ENCODE data around the gene PRLH. TPM values are rescaled to one million over a fixed set of nuclear protein-coding genes. Genes with fewer than 3 reads are reported as not detected.
A peak's percentile ranks its signal among the peaks of the same experiment; 100 is the strongest.

The PRLH gene
- total and polyA plus RNA-seq, 12 donors, result not detected

GRCh38 chr2:237575869-237576862, 9.8 kb downstream of the PRLH start:
- intact Hi-C loops (cut with DNase I), result loop anchor here in 9 of 10 donors (10.0 kb wide), 5 partner anchors 151 to 481 kb away; partner anchors contain the start of gene COL6A3 (in 1 of the 9)
- Histone ChIP-seq H3K27me3 (no peaks in the 10 kb centered on the region), H3K36me3 (no peaks in the 10 kb centered on the region), H3K9me3 (no peaks in the 10 kb centered on the region), H3K4me1 (peaks cover 0 to 54% (median 13%) of the 10 kb centered on the region in 9 donors), H3K27ac (peak overlapping the region in 2 of 10 donors; percentile 21 to 28), H3K4me3 (no peak overlapping the region)
- ATAC-seq (no peak), DNase-seq (no peak)
- WGBS, 2 donors, result 90 to 91% methylated on average over 27 of the region's 27 CpGs
- TF ChIP-seq, protein P1, sequence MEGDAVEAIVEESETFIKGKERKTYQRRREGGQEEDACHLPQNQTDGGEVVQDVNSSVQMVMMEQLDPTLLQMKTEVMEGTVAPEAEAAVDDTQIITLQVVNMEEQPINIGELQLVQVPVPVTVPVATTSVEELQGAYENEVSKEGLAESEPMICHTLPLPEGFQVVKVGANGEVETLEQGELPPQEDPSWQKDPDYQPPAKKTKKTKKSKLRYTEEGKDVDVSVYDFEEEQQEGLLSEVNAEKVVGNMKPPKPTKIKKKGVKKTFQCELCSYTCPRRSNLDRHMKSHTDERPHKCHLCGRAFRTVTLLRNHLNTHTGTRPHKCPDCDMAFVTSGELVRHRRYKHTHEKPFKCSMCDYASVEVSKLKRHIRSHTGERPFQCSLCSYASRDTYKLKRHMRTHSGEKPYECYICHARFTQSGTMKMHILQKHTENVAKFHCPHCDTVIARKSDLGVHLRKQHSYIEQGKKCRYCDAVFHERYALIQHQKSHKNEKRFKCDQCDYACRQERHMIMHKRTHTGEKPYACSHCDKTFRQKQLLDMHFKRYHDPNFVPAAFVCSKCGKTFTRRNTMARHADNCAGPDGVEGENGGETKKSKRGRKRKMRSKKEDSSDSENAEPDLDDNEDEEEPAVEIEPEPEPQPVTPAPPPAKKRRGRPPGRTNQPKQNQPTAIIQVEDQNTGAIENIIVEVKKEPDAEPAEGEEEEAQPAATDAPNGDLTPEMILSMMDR (IDR thresholded peaks at IDR 0.05), result no peak

GRCh38 chr2:237576974-237577373, 10.6 kb downstream of the PRLH start:
- intact Hi-C loops (cut with DNase I), result loop anchor here in 9 of 10 donors (10.0 kb wide), 5 partner anchors 152 to 482 kb away; partner anchors contain the start of gene COL6A3 (in 1 of the 9)
- no peak for DNase-seq
- Histone ChIP-seq H3K36me3 (no peaks in the 10 kb centered on the region), H3K4me1 (peaks cover 0 to 57% (median 18%) of the 10 kb centered on the region in 9 donors), H3K4me3 (no peak overlapping the region), H3K27ac (no peak overlapping the region), H3K9me3 (no peaks in the 10 kb centered on the region), H3K27me3 (no peaks in the 10 kb centered on the region)
- 92 to 96% methylated on average over 9 of the region's 9 CpGs for WGBS, 2 donors
- no peak for ATAC-seq
- TF ChIP-seq, protein P1 (IDR thresholded peaks at IDR 0.05), result no peak

- Histone ChIP-seq H3K27me3 (no peaks in the 10 kb centered on the region), H3K9me3 (no peaks in the 10 kb centered on the region), H3K4me1 (peaks cover 0 to 57% (median 18%) of the 10 kb centered on the region in 9 donors), H3K4me3 (no peak overlapping the region), H3K36me3 (no peaks in the 10 kb centered on the region), H3K27ac (no peak overlapping the region)
- TF ChIP-seq, protein P1 (IDR thresholded peaks at IDR 0.05), result no peak
- intact Hi-C loops (cut with DNase I), result loop anchor here in 9 of 10 donors (10.0 kb wide), 5 partner anchors 153 to 483 kb away; partner anchors contain the start of gene COL6A3 (in 1 of the 9)
- 91 to 94% methylated on average over 10 of the region's 10 CpGs for WGBS, 2 donors
- no peak for DNase-seq
- no peak for ATAC-seq
Observed at GRCh38 chr2:237577458-237577857, 11.1 kb downstream of the PRLH start.
